Prostate gland (tissue), 2 donors: ENCODE measurements around the gene GABARAPL2.

Experiments used
- CTCF ChIP-seq, 4 experiments: fragments of 200-600 bp in 2 of 4; fragments of 450-650 bp in 2 of 4; sonication (generic) in 2 of 4; IDR thresholded peaks; 1 replicate in 3 of 4; 2 replicates in 1 of 4; pipeline ENCODE4 v1.5.1; 2016 to 2019; ENCODE audit warnings: antibody characterized with exemption in 4 of 4, mild to moderate bottlenecking in 2 of 4, moderate library complexity in 2 of 4
- POLR2A ChIP-seq: fragments of 450-650 bp; IDR thresholded peaks from one replicate; pipeline ENCODE4 v1.6.1; 2016; ENCODE audit warnings: antibody characterized with exemption, mild to moderate bottlenecking
- POLR2AphosphoS5 ChIP-seq: sonication (generic); formaldehyde crosslinking; IDR thresholded peaks from one replicate; pipeline ENCODE4 v1.6.1; 2017; ENCODE audit warnings: antibody characterized with exemption

DNA sequence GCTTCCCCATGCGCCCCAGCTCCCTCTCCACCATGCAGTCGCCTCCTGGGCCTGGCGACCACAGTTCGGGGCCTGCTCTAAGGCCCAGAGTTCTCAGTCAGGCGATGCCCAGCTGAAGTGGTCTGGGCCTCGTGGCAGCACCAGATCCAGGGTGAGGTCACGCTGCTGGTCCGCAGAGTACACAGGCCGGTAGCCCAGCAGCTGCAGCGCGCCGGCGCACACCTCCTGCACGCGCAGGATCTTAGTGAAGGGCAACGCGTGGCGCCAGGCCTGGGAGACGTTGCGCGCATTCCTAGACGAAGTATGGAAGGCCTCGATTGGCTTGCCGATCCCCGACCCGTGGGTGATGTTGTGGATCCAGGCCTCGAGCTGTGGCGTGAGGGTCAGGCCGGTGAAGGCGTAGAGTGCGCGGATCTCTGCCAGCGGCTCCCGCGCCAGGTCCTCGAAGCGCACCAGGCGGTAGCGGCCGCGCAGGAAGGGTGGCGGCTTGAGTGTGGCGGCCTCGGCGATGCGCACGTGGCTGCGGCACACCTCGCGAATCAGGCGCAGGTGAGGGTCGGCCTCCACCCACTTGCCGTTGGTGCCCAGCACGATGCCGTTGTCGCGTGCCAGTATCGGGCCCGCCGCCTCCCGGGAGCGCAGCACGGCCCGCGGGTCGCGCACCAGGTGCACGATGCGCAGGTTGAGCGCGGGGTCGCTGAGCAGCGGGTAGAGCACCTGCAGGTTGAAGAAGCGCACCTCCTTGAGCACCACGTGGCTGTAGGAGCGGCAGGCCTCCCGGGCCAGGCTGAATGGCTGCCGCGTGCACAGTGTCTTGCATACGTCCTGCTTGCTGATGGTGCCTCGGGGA lies 36.9 kb upstream of the GABARAPL2 start:
- TF ChIP-seq CTCF (IDR thresholded peaks at IDR 0.05) (no peak), POLR2AphosphoS5 (no peak), POLR2A (no peak)
